ENCODE results near the gene PDS5B. TPM values are rescaled to one million over a fixed set of nuclear protein-coding genes. Genes with fewer than 3 reads are reported as not detected.
A peak's percentile ranks its signal among the peaks of the same experiment; 100 is the strongest.

PDS5B gene
- total RNA-seq, 8 experiments from 2014 or later = 30.4 to 79.0 (median 43.5) TPM

- WGBS, 10 experiments = 57 to 100% (median 100%) methylated on average over 1 to 3 of the region's 3 CpGs; no CpG with 5 or more reads in 2 of the 10 experiments
- ATAC-seq (replicated peaks in 6 of 8) = no peak
- Histone ChIP-seq H3K27ac (no peak overlapping the region), H3K4me1 (replicated peaks in 1 of 2) (no peaks in the 10 kb centered on the region), H3K4me3 (no peak overlapping the region)
- in situ Hi-C loops (cut with MboI; ENCODE audit: low pct_unique_long_range_greater_than_20kb in 2 of 9, low sequenced_read_pairs in 9 of 9, unreplicated experiment in 9 of 9) = loop anchor here in 3 of 9 experiments (25.0 kb wide), 2 partner anchors 335 to 960 kb away; no protein-coding TSS in a partner anchor
Measured at GRCh38 chr13:32577032-32577431, 9.2 kb upstream of the PDS5B start.

DNA sequence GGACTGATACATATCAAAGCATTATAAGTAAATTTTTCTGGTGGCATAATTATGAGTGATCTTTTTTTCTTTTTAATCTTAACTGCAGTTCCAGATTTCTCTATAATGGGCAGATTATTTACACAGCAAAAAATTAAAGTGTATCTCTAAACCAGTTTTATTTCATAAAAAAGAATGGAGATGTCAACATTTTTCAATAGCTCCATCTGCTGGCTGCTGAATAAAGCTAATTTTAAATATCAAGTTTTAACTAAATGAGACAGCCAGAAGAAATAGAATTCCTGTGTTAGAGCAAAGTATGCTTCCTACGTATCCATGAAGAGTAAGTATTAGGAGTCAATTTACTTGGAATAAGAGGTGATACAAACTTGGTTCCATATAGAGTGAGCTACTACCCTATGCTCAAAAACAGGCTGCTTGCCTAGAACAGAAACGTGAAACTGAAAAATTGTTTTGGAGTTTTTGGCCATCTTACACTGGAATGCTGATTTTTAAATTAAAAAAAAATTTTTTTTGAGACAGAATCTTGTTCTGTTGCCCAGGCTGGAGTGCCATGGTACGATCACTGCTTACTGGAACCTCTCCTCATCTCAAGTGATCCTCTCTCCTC, 5.0 kb upstream of the PDS5B start:
- Histone ChIP-seq H3K4me3 (no peak overlapping the region), H3K27ac (no peak overlapping the region), H3K4me1 (replicated peaks in 1 of 2) (peaks cover 3% of the 10 kb centered on the region in 2 donors)
- in situ Hi-C loops (cut with MboI; ENCODE audit: low pct_unique_long_range_greater_than_20kb in 2 of 9, low sequenced_read_pairs in 9 of 9, unreplicated experiment in 9 of 9) = loop anchor here in 3 of 9 experiments (25.0 kb wide), 2 partner anchors 331 to 956 kb away; no protein-coding TSS in a partner anchor
- ATAC-seq (replicated peaks in 6 of 8) = no peak
- 37 to 91% (median 67%) methylated on average over 1 to 3 of the region's 3 CpGs; no CpG with 5 or more reads in 1 of the 10 experiments for WGBS, 10 experiments

GRCh38 chr13:32582281-32582680, 4.0 kb upstream of the PDS5B start:
- WGBS, 10 experiments = 0 to 100% (median 51%) methylated on average over 1 to 2 of the region's 2 CpGs; no CpG with 5 or more reads in 4 of the 10 experiments

GRCh38 chr13:32582991-32583390, 3.3 kb upstream of the PDS5B start:
- peaks cover 3% of the 10 kb centered on the region in 2 donors for H3K4me1 ChIP-seq (replicated peaks in 1 of 2)
- no peak for ATAC-seq (replicated peaks in 6 of 8)
- in situ Hi-C loops (cut with MboI; ENCODE audit: low pct_unique_long_range_greater_than_20kb in 2 of 9, low sequenced_read_pairs in 9 of 9, unreplicated experiment in 9 of 9) = loop anchor here in 3 of 9 experiments (25.0 kb wide), 2 partner anchors 329 to 954 kb away; no protein-coding TSS in a partner anchor
- no peak overlapping the region for H3K4me3 ChIP-seq
- 88 to 100% (median 97%) methylated on average over 1 to 2 of the region's 2 CpGs; no CpG with 5 or more reads in 6 of the 10 experiments for WGBS, 10 experiments
- no peak overlapping the region for H3K27ac ChIP-seq

More at GRCh38 chr13:32582281-32582680, 4.0 kb upstream of the PDS5B start:
- in situ Hi-C loops (cut with MboI; ENCODE audit: low pct_unique_long_range_greater_than_20kb in 2 of 9, low sequenced_read_pairs in 9 of 9, unreplicated experiment in 9 of 9) = loop anchor here in 3 of 9 experiments (25.0 kb wide), 2 partner anchors 330 to 955 kb away; no protein-coding TSS in a partner anchor
- Histone ChIP-seq H3K27ac (no peak overlapping the region), H3K4me3 (no peak overlapping the region), H3K4me1 (replicated peaks in 1 of 2) (peaks cover 3% of the 10 kb centered on the region in 2 donors)
- no peak for ATAC-seq (replicated peaks in 6 of 8)

GRCh38 chr13:32585550-32586079, 637 bp upstream of the PDS5B start:
- in situ Hi-C loops (cut with MboI; ENCODE audit: low pct_unique_long_range_greater_than_20kb in 2 of 9, low sequenced_read_pairs in 9 of 9, unreplicated experiment in 9 of 9) = loop anchor here in 3 of 9 experiments (25.0 kb wide), 2 partner anchors 327 to 952 kb away; no protein-coding TSS in a partner anchor
- Histone ChIP-seq H3K27ac (peak overlapping the region in 1 of 2 donors; percentile 21), H3K4me1 (replicated peaks in 1 of 2) (peaks cover 6 to 14% of the 10 kb centered on the region in 2 donors), H3K4me3 (peak overlapping the region; percentile 69 to 82 (median 74))
- ATAC-seq (replicated peaks in 6 of 8) = no peak
- WGBS, 10 experiments = 8 to 100% (median 32%) methylated on average over 1 to 6 of the region's 8 CpGs; no CpG with 5 or more reads in 2 of the 10 experiments

GRCh38 chr13:32587011-32587810, 959 bp downstream of the PDS5B start:
- H3K27ac ChIP-seq = peak overlapping the region; percentile 86 to 91
- in situ Hi-C loops (cut with MboI; ENCODE audit: low pct_unique_long_range_greater_than_20kb in 2 of 9, low sequenced_read_pairs in 9 of 9, unreplicated experiment in 9 of 9) = loop anchor here in 3 of 9 experiments (25.0 kb wide), 2 partner anchors 325 to 950 kb away; no protein-coding TSS in a partner anchor
- peaks cover 6 to 15% of the 10 kb centered on the region in 2 donors for H3K4me1 ChIP-seq (replicated peaks in 1 of 2)
- peak overlapping the region; percentile 69 to 82 (median 74) for H3K4me3 ChIP-seq
- 0 to 4% (median 0%) methylated on average over 1 to 24 of the region's 74 CpGs; no CpG with 5 or more reads in 2 of the 10 experiments for WGBS, 10 experiments
- ATAC-seq (replicated peaks in 6 of 8) = peak; percentile 43 to 63 (median 57)

DNA sequence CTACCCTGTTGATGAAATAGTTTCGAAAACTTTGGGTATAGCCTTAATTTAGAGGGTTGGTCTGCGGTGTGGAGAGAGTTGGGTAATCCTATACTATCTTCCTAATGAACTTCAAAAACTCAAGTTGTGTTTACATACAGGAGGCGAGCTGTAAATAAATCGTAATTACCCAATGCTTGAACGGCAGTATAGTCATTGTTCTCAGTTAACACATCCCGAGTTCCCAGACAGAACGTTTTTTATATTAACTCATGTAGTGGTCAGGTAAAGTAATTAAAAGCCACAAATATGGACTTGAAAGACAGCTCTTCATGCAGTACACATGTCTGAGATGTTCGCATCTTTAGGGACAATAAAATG, 1.5 kb downstream of the PDS5B start:
- ATAC-seq (replicated peaks in 6 of 8) = no peak
- in situ Hi-C loops (cut with MboI; ENCODE audit: low pct_unique_long_range_greater_than_20kb in 2 of 9, low sequenced_read_pairs in 9 of 9, unreplicated experiment in 9 of 9) = loop anchor here in 3 of 9 experiments (25.0 kb wide), 2 partner anchors 325 to 950 kb away; no protein-coding TSS in a partner anchor
- WGBS, 10 experiments = 0 to 3% (median 0%) methylated on average over 1 to 8 of the region's 8 CpGs; no CpG with 5 or more reads in 2 of the 10 experiments
- H3K4me1 ChIP-seq (replicated peaks in 1 of 2) = peaks cover 6 to 15% of the 10 kb centered on the region in 2 donors
- peak overlapping the region; percentile 69 to 82 (median 74) for H3K4me3 ChIP-seq
- H3K27ac ChIP-seq = peak overlapping the region in 1 of 2 donors; percentile 91

DNA sequence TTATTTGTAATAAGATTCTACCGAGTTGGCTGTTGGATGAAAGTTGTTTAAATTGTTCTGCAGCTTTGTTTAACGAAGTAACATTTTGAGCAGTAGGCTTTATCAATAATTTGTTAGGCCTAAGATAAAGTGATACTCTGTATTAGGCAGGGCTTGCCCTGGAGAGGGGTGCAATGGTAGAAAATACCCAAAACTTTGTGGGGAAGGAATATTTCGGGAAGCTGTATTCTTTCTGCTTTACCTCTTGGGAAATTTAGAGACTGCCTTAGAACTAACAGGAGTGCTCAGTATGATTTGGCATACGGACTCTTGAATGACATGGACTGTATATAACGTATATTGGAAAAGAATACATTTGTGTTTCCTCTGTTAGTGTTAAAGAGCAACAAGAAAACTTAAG, 2.5 kb downstream of the PDS5B start:
- peaks cover 6 to 15% of the 10 kb centered on the region in 2 donors for H3K4me1 ChIP-seq (replicated peaks in 1 of 2)
- peak overlapping the region; percentile 69 to 82 (median 74) for H3K4me3 ChIP-seq
- 0 to 57% (median 21%) methylated on average over 1 to 5 of the region's 5 CpGs for WGBS, 10 experiments
- ATAC-seq (replicated peaks in 6 of 8) = no peak
- H3K27ac ChIP-seq = no peak overlapping the region
- in situ Hi-C loops (cut with MboI; ENCODE audit: low pct_unique_long_range_greater_than_20kb in 2 of 9, low sequenced_read_pairs in 9 of 9, unreplicated experiment in 9 of 9) = loop anchor here in 3 of 9 experiments (25.0 kb wide), 2 partner anchors 324 to 949 kb away; no protein-coding TSS in a partner anchor

- peak overlapping the region in 4 of 5 donors; percentile 69 to 82 (median 76) for H3K4me3 ChIP-seq
- H3K27ac ChIP-seq = no peak overlapping the region
- in situ Hi-C loops (cut with MboI; ENCODE audit: low pct_unique_long_range_greater_than_20kb in 2 of 9, low sequenced_read_pairs in 9 of 9, unreplicated experiment in 9 of 9) = loop anchor here in 3 of 9 experiments (25.0 kb wide), 2 partner anchors 323 to 948 kb away; no protein-coding TSS in a partner anchor
- H3K4me1 ChIP-seq (replicated peaks in 1 of 2) = peaks cover 6 to 15% of the 10 kb centered on the region in 2 donors
- 18 to 83% (median 60%) methylated on average over 1 to 8 of the region's 8 CpGs for WGBS, 10 experiments
- ATAC-seq (replicated peaks in 6 of 8) = no peak
Measured at GRCh38 chr13:32589471-32589870, 3.2 kb downstream of the PDS5B start.

DNA sequence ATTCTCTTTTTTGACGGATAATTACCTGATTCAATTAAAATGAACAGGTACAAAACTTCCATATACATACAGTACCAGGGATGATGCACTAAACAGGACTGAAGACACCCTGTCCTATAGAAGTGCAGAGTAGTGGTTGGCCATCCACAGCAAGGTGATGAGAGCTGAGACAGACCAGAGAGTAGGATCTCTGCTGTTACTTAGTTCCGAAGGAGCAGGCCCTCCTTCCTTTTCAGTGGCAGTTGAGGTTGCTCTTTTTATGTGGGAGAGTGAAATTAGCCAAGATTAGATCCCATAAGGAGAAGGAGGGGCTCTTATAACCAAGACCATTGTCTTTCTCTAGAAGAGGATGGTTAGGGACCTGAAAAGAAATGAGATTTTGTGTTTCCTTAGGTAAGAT, 4.0 kb downstream of the PDS5B start:
- Histone ChIP-seq H3K4me1 (replicated peaks in 1 of 2) (peaks cover 6 to 15% of the 10 kb centered on the region in 2 donors), H3K4me3 (no peak overlapping the region), H3K27ac (no peak overlapping the region)
- in situ Hi-C loops (cut with MboI; ENCODE audit: low pct_unique_long_range_greater_than_20kb in 2 of 9, low sequenced_read_pairs in 9 of 9, unreplicated experiment in 9 of 9) = loop anchor here in 3 of 9 experiments (25.0 kb wide), 2 partner anchors 322 to 947 kb away; no protein-coding TSS in a partner anchor
- no peak for ATAC-seq (replicated peaks in 6 of 8)
- 0 to 82% (median 43%) methylated on average over 1 to 2 of the region's 2 CpGs; no CpG with 5 or more reads in 1 of the 10 experiments for WGBS, 10 experiments

DNA sequence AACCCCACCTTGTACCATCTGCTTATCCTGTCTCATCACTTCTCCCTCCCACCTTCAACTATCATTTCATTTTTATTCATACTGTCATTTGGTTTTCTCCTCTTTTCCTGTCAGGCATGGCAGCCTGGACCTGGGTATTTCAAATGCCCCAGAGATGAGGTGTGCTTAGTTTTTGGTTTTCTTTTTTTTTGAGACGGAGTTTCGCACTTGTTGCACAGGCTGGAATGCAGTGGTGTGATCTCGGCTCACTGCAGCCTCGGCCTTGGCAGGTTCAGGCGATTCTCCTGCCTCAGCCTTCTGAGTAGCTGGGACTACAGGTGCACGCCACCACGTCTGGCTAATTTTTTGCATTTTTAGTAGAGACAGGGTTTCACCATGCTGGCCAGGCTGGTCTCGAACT, 5.8 kb downstream of the PDS5B start:
- in situ Hi-C loops (cut with MboI; ENCODE audit: low pct_unique_long_range_greater_than_20kb in 2 of 9, low sequenced_read_pairs in 9 of 9, unreplicated experiment in 9 of 9) = loop anchor here in 3 of 9 experiments (25.0 kb wide), 2 partner anchors 320 to 945 kb away; no protein-coding TSS in a partner anchor
- peaks cover 3 to 11% of the 10 kb centered on the region in 2 donors for H3K4me1 ChIP-seq (replicated peaks in 1 of 2)
- no peak for ATAC-seq (replicated peaks in 6 of 8)
- 95 to 100% (median 100%) methylated on average over 1 to 8 of the region's 8 CpGs; no CpG with 5 or more reads in 5 of the 10 experiments for whole genome bisulfite sequencing, 10 experiments
- H3K27ac ChIP-seq = no peak overlapping the region
- no peak overlapping the region for H3K4me3 ChIP-seq

- Histone ChIP-seq H3K4me1 (replicated peaks in 1 of 2) (peaks cover 3 to 9% of the 10 kb centered on the region in 2 donors), H3K27ac (no peak overlapping the region), H3K4me3 (no peak overlapping the region)
- peak in 3 of 8 experiments; percentile 54 to 94 (median 70) for ATAC-seq (replicated peaks in 6 of 8)
- in situ Hi-C loops (cut with MboI; ENCODE audit: low pct_unique_long_range_greater_than_20kb in 2 of 9, low sequenced_read_pairs in 9 of 9, unreplicated experiment in 9 of 9) = loop anchor here in 3 of 9 experiments (25.0 kb wide), 2 partner anchors 318 to 943 kb away; no protein-coding TSS in a partner anchor
Measured at GRCh38 chr13:32594157-32594738, 8.0 kb downstream of the PDS5B start.

Measured in motor neuron (in vitro differentiated cells).